HG03159 (cell line): ENCODE measurements around the gene SCAMP2.

Source experiments
- ATAC-seq: cut with Tn5 transposase; IDR thresholded peaks from one replicate; pipeline ENCODE4 v1.9.1; 2021; ENCODE audit warnings: mild to moderate bottlenecking, moderate library complexity; ENCODE audit not compliant: unreplicated experiment

SCAMP2 gene

GRCh38 chr15:74839526-74840395 is 33.4 kb downstream of the SCAMP2 start:
- no peak for ATAC-seq

GRCh38 chr15:74838746-74839525 is 34.2 kb downstream of the SCAMP2 start:
- no peak for ATAC-seq

GRCh38 chr15:74838137-74838516 is 35.0 kb downstream of the SCAMP2 start:
- ATAC-seq: no peak

DNA sequence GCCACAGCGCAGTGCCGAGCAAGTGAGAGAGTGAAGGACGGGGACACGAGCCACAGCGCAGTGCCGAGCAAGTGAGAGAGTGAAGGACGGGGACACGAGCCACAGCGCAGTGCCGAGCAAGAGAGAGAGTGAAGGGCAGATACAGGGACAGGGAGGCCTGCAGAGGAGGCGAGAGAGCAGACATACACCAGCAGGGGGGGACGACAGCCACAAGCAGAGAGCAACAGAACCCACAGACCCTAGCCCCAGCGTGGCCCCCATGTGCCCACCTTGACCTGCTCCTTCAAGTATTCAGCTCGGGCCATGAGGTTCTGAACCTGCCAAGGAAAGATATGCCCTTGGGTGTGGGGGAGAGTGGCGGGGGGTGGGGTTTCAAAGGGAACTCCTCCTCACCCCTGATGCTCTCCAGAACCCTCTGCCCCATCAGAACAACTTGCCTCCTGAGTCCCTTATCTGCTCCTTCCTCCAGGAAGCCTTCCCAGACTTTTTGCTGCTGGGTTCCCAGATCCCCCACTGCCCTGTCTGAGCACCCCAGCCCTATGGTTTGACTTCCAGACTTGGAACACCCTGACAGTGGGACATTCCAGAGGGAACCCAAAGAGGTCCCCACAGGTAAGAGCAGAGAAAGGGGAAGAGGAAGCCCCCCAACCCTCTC is 35.6 kb downstream of the SCAMP2 start:
- no peak for ATAC-seq

DNA sequence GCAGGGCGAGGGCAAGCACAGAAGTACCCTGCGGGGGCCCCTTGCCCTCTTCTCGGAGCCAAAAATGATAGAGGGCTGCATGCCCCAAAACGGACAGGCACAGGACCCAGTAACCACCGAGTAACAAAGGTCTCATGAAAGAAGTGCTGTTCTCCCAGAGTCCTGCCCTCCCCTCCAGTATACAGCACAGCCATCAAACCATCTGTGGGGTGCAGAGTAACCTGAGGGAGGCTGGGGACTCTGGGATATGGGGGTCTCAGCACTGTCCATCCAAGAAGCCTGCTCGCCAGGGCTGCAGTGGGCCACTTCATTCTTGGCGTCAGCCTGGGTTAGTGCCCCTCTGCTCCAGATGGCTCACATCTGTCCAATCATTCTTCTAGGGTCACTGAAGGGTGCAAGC is 36.3 kb downstream of the SCAMP2 start:
- ATAC-seq: no peak

- ATAC-seq: no peak
Observed at GRCh38 chr15:74835312-74835823, 37.8 kb downstream of the SCAMP2 start.

- no peak for ATAC-seq
Observed at GRCh38 chr15:74833376-74834107, 39.6 kb downstream of the SCAMP2 start.

DNA sequence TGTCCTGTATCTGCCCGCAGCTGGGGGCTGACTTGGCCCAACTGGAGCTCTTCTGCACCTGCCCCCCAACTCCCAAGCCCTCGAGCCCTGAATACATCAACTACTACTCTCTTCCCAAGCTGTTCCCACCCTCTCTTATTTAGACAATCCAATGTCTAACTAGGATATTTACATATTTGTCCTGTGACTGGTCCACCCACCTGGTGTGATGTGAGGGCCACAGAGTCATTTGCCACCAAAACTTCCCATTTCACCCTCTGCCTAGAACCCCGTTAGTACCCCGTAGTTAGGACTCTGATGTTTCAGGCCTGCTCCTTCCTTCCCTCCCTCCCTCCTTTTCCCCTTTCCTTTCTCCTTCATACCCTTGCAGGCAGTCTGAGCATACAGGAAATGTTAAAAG is 40.3 kb downstream of the SCAMP2 start:
- no peak for ATAC-seq

GRCh38 chr15:74831813-74832495 is 41.2 kb downstream of the SCAMP2 start:
- no peak for ATAC-seq

- no peak for ATAC-seq
Observed at GRCh38 chr15:74830868-74831267, 42.3 kb downstream of the SCAMP2 start.

DNA sequence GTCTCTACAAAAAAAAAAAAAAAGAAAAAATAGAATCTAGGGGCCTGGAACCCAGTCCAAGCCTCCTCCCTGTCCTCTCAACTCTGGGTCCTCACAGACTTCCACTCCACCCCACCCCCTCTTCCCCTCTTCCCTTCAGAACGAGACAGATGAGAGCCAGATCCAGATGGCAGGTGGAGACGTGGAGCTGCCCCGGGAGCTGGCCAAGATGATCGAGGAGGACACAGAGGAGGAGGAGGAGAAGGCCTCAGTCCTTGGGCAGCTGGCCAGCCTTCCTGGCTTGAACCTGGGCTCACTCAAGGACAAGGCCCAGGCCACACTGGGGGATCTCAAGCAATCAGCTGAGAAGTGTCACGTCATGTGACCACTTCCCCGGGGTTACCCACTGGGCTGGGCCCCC is 43.2 kb downstream of the SCAMP2 start:
- ATAC-seq: no peak

DNA sequence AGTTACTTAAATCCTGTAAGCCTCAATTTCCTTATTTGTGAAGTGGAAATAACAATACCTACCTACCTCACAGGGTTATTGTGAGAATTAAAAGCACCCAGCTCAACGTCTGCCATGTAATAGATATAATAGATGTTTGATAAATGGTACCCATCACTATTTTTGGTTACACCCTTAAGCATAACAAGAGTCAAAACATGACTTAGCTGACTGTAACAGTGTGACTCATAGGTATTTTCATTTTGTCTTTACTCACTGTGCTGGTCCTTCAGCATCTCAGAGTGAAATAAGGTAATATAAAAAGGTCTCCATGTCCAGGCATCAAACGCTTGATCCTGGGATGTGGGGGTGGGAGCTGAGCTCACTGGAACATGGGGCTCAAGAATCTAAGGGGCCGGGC is 43.7 kb downstream of the SCAMP2 start:
- ATAC-seq: no peak

DNA sequence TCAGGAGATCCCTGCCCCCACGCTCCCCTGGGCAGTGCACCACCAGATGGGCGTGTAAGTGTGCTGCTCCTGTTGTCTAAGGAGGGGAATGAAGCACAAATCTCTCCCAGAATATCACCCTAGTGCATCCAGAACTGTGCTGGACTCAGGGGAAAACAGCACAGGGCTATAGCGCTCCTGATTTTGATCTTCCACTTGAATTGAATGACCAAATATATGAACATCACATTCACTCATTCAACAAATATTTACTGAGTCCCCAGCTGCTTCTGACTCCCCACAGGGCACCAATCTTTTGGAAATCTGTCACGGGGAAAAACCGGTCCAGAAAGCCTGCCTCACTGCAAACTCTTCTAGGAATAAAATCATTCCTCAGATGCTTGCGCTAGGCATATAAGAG is 44.3 kb downstream of the SCAMP2 start:
- no peak for ATAC-seq

GRCh38 chr15:74827614-74828013 is 45.6 kb downstream of the SCAMP2 start:
- ATAC-seq: no peak

- no peak for ATAC-seq
Observed at GRCh38 chr15:74826921-74827320, 46.2 kb downstream of the SCAMP2 start.

- ATAC-seq: no peak
Observed at GRCh38 chr15:74826364-74826819, 46.8 kb downstream of the SCAMP2 start, which contains the start of gene CPLX3. Gene CPLX3 (plus strand): TSS chr15:74826627. CDS start chr15:74826704, 77 bp downstream.

- no peak for ATAC-seq
Observed at GRCh38 chr15:74825866-74826265, 47.3 kb downstream of the SCAMP2 start.

DNA sequence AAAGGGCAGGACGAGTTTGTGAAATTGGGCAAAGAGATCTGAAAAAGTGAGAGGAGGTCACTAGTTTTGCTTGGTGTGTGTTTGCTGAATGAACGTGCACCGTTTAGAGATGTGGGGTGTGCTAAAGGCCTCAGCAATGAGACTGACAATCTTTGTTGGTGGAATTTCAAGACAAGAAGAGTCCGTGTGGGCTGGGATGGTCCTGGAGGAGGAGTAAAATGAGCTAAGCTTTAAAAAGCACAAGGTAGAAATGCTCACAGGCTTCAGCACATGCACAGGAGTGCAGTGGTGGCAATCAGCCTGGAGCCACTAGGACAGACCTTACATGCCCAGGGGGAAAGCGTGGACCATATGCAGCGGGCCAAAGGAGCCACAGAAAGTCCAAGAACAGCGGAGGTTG is 48.2 kb downstream of the SCAMP2 start:
- no peak for ATAC-seq

DNA sequence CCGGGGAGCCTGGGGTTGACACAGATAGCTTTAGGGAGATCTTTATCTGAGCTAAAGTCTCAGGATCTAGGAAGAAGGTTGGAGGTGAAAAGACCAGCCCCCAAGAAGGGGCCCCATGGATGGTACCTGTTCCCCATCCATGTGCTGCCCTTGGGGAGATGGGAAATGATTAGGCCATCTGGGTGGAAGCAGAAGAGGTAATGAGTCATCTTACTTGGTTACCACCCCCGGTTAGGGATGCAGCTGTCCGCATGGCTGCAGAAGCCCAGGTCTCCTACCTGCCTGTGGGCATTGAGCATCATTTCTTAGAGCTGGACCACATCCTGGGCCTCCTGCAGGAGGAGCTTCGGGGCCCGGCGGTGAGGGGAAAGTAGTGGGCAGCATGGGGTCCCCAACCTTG is 49.8 kb downstream of the SCAMP2 start:
- no peak for ATAC-seq

GRCh38 chr15:74822233-74822632 is 50.9 kb downstream of the SCAMP2 start:
- ATAC-seq: no peak
